GM12873 (cell line): ENCODE measurements around the gene ARL13B.

Source experiments
- TF ChIP-seq, protein P1 (sequence below): IDR thresholded peaks from 2 replicates; pipeline ENCODE4 v1.5.1; 2012; ENCODE audit warnings: low read depth, mild to moderate bottlenecking, moderate library complexity, low read length, control low read depth; ENCODE audit not compliant: insufficient read depth; ENCODE audit errors: missing control alignments

The ARL13B gene

DNA sequence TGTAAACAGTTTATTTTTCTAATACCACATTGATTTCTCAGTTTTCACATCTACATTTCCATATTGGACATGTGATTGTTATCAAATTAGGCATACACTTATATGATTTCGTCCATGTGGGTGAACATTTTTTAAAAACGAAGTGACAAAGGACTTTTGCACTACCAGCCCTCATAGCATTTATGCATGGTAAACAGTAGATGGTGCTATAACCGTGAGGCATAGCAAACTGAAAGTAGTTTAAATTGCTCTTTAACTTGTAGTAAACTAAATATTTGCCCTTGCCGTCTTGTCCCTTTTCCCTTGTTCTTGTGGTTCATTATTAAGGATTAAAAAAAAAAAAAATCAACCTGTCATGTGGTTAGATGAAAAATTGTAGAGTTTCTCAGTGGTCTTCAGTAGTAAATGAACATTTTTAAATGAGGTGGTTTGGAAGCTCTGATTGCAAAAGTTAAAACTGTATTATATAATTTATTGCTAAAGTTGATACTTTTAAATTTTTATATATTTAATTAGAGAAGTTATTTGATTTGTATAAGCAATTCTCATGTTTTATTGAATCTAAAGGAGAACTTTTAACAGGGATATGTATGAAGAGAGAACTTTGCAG, 24.5 kb downstream of the ARL13B start:
- TF ChIP-seq, protein P1, sequence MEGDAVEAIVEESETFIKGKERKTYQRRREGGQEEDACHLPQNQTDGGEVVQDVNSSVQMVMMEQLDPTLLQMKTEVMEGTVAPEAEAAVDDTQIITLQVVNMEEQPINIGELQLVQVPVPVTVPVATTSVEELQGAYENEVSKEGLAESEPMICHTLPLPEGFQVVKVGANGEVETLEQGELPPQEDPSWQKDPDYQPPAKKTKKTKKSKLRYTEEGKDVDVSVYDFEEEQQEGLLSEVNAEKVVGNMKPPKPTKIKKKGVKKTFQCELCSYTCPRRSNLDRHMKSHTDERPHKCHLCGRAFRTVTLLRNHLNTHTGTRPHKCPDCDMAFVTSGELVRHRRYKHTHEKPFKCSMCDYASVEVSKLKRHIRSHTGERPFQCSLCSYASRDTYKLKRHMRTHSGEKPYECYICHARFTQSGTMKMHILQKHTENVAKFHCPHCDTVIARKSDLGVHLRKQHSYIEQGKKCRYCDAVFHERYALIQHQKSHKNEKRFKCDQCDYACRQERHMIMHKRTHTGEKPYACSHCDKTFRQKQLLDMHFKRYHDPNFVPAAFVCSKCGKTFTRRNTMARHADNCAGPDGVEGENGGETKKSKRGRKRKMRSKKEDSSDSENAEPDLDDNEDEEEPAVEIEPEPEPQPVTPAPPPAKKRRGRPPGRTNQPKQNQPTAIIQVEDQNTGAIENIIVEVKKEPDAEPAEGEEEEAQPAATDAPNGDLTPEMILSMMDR, result peak; percentile 78

DNA sequence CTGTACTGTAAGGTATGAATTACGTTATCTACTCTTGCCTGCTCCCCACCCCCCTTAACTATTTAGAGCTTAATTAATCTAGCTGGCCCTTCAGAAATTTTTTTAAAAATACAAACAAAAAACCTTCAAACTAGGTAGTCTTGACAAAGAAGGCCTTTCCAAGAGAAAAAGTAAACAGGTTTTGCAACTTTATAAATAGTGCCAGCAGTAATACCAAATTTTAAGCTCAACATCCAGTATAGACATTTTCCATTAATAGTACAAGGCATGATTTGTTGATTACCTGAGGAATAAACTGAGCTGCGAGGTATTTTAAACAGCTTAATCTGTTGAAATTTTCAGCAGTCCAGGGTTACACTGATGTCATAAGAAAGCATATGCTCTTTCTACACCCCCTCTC, 28.3 kb downstream of the ARL13B start:
- TF ChIP-seq, protein P1, result no peak

DNA sequence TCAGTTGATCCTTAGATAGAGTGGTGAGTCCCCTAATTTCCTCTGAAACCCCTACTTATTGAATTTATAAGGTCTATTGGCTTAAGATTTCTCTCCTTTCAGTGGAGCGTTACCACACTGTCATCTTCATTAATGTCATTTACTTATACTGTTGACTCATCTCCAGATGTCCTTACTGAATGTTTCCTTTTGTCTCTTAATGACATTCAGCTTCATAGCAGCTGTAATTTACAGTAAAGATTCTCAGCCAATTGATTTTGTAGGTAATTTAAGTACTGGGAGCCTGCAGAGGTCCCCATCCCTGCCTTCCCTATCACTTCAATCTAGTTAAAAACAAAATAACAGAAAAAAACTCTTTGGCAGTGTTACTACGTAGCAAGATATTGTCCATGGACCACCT, 29.7 kb downstream of the ARL13B start:
- TF ChIP-seq, protein P1, result no peak

DNA sequence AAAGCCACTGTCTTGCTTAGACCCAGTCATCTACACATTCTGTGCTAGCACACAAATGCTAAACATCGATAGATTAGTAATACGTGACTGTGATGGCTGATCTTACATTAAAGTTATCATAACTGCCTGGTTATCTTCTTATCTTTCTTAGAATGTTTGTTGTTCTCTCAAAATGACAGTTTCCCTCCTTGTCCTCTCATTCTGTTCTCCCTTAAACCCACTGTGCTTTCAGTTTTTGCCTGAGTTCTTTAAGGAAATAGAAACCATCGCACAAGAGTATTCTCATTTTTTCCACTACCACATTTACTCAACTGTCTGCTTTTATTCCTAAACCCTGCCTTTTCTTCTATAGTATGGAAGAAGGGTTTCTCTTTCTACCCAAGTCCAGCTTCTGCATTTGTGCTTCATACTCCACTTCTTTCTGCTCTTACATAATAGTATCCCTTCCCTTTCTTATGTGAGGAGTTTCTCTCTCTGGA, 31.3 kb downstream of the ARL13B start:
- TF ChIP-seq, protein P1, result no peak

DNA sequence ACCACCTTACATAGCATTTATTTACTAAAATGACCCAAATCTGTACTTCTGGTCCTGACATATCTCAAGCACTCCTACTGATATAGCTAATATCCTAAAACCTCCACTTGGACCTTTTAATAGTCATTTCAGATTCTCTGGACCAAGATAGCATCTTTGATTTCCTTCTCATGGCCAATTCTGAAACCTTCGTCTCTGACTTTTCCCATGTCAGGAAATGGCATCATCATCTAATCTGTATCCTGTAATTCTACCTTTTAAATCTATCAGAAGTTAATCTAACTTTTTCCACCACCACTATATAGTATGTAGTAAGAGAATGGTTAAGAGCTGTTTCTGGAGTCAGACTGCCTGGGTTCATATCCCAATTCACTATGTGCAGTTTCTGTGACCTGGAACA, 32.2 kb downstream of the ARL13B start:
- TF ChIP-seq, protein P1, result no peak

DNA sequence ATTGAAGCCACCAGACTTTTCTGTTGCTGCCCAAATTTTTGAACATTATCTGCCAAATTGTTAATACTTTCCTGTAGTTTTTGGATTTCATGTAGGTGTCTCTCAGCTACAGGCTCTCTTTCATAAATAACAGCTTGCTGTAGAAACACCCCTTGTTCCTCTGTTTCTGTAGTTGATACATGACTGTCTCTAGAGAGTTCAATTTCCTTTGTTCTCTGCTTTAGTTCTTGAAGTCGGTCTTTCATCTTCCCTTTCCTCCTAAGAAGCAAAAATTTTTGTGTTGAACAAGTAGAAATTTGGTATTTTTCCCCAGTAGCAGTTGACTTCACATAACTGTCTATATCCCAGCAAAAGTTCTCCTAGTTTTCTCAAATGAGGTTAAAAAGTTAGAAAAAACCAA, 35.1 kb downstream of the ARL13B start:
- TF ChIP-seq, protein P1, result no peak

DNA sequence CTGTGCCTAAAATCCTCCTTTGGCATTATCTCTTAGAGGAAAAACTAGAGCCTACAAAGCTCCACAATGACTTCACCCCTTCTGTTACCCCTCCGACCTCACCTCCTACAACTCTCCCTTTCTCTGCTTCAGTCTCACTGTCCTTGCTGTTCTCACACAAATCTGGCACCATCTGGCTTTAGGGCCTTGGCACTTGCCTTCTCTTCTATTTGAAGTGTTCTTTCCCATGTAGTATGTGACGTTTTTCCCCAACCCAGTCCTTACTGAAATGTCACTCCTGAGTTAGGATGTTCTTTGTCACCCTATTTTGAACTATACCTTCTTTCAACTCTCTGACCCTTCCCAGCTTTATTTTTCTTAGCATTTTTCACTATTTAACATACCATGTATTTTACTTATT, 39.7 kb downstream of the ARL13B start:
- TF ChIP-seq, protein P1, result no peak

DNA sequence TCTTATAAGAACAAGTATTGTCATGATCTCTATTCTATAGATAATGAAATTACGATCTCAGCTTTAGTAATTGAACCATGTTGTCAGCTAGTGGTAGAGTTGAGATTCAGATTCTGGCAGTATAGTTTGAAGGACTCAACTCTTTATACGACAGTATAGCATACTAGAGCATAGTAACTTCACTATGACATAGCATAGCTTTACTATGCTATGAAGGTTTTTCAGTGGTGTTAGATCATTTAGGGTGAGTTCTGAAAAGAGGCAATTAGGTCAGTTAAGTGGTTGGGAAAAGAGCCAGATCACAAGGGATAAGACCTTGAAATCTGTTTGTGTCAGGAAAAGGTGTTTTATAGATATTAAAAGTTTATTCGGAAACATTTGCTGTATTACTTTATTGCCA, 40.3 kb downstream of the ARL13B start:
- TF ChIP-seq, protein P1, result no peak
